GM19324 (cell line): ENCODE measurements around the gene TRMT5.

Source experiments
- ATAC-seq: cut with Tn5 transposase; IDR thresholded peaks from one replicate; pipeline ENCODE4 v1.9.1; 2021; ENCODE audit warnings: mild to moderate bottlenecking, moderate library complexity; ENCODE audit not compliant: unreplicated experiment, low FRiP score

Gene TRMT5

GRCh38 chr14:60965402-60965801 is 15.5 kb downstream of the TRMT5 start:
- ATAC-seq = no peak

GRCh38 chr14:60964904-60965303 is 16.0 kb downstream of the TRMT5 start:
- no peak for ATAC-seq

- ATAC-seq = no peak
These were observed 17.1 kb downstream of the TRMT5 start for GRCh38 chr14:60963761-60964160.

- ATAC-seq = no peak
These were observed 22.7 kb downstream of the TRMT5 start for GRCh38 chr14:60958146-60958545.

- no peak for ATAC-seq
These were observed 24.2 kb downstream of the TRMT5 start for GRCh38 chr14:60956632-60957031.

- no peak for ATAC-seq
These were observed 24.7 kb downstream of the TRMT5 start for GRCh38 chr14:60956202-60956601.

GRCh38 chr14:60951776-60952435 is 29.0 kb downstream of the TRMT5 start:
- no peak for ATAC-seq

GRCh38 chr14:60946773-60947172 is 34.1 kb downstream of the TRMT5 start:
- ATAC-seq = no peak

GRCh38 chr14:60945984-60946383 is 34.9 kb downstream of the TRMT5 start:
- no peak for ATAC-seq

GRCh38 chr14:60944204-60944603 is 36.7 kb downstream of the TRMT5 start:
- ATAC-seq = no peak

GRCh38 chr14:60943637-60944032 is 37.2 kb downstream of the TRMT5 start:
- no peak for ATAC-seq

- no peak for ATAC-seq
These were observed 45.6 kb downstream of the TRMT5 start for GRCh38 chr14:60935319-60935718.

- ATAC-seq = no peak
These were observed 46.8 kb downstream of the TRMT5 start for GRCh38 chr14:60933920-60934655.

GRCh38 chr14:60931218-60931617 is 49.7 kb downstream of the TRMT5 start:
- no peak for ATAC-seq

GRCh38 chr14:60926002-60926401 is 54.9 kb downstream of the TRMT5 start:
- peak; percentile 64 for ATAC-seq

- no peak for ATAC-seq
These were observed 55.6 kb downstream of the TRMT5 start for GRCh38 chr14:60925286-60925685.

GRCh38 chr14:60922050-60922449 is 58.8 kb downstream of the TRMT5 start:
- ATAC-seq = no peak
